ENCODE measurements around the gene PALD1. TPM values are rescaled to one million over a fixed set of nuclear protein-coding genes. Genes with fewer than 3 reads are reported as not detected.

The PALD1 gene
- total RNA-seq, 8 experiments from 2014 or later = 1.4 to 15.9 (median 2.7) TPM

GRCh38 chr10:70528314-70528713, 49.7 kb downstream of the PALD1 start:
- in situ Hi-C loops (cut with MboI; ENCODE audit: low pct_unique_long_range_greater_than_20kb in 2 of 9, low sequenced_read_pairs in 9 of 9, unreplicated experiment in 9 of 9) = loop anchor here in 1 of 9 experiments (25.0 kb wide), 1 partner anchor 359 kb away; the partner anchor contains the start of gene PCBD1

DNA sequence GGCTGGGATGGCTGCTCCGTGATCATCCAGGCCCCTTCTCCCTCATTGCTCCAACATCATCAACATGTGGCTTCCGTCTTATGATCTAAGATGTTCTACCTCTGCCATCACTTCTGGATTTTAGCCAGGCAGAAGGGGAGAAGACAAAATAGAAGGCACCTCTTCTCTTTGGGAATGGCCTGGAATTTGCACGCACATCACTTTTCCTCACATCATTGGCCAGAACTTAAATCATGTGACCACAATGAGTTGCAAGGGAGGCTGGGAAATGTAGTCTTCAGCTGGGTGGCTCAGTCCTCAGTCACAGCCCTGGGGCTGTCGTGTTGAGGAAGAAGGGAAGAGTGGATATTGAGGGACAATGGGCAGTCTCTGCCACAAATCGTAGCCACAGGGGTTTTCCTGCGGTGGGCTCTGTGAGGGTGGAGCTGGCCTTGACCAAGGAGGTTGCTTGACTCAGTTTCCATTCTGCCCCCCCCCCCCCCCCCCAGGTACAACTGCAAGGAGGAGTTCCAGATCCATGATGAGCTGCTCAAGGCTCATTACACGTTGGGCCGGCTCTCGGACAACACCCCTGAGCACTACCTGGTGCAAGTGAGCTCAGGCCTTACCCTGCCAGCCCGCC, 50.3 kb downstream of the PALD1 start:
- peak; percentile 80 to 94 (median 88) for ATAC-seq (replicated peaks in 6 of 8)
- peaks cover 0 to 2% of the 10 kb centered on the region in 2 donors for H3K4me1 ChIP-seq (replicated peaks in 1 of 2)
- no peak overlapping the region for H3K4me3 ChIP-seq
- no peak overlapping the region for H3K27ac ChIP-seq
- 20 to 76% (median 67%) methylated on average over 1 to 3 of the region's 10 CpGs; no CpG with 5 or more reads in 4 of the 10 experiments for WGBS, 10 experiments
- in situ Hi-C loops (cut with MboI; ENCODE audit: low pct_unique_long_range_greater_than_20kb in 2 of 9, low sequenced_read_pairs in 9 of 9, unreplicated experiment in 9 of 9) = loop anchor here in 1 of 9 experiments (25.0 kb wide), 1 partner anchor 358 kb away; the partner anchor contains the start of gene PCBD1

More at GRCh38 chr10:70528314-70528713, 49.7 kb downstream of the PALD1 start:
- peak in 4 of 8 experiments; percentile 12 to 91 (median 74) for ATAC-seq (replicated peaks in 6 of 8)
- WGBS, 10 experiments = 40 to 100% (median 86%) methylated on average over 1 of the region's 4 CpGs; no CpG with 5 or more reads in 7 of the 10 experiments
- no peak overlapping the region for H3K27ac ChIP-seq
- H3K4me3 ChIP-seq = no peak overlapping the region
- H3K4me1 ChIP-seq (replicated peaks in 1 of 2) = peaks cover 0 to 2% of the 10 kb centered on the region in 2 donors

DNA sequence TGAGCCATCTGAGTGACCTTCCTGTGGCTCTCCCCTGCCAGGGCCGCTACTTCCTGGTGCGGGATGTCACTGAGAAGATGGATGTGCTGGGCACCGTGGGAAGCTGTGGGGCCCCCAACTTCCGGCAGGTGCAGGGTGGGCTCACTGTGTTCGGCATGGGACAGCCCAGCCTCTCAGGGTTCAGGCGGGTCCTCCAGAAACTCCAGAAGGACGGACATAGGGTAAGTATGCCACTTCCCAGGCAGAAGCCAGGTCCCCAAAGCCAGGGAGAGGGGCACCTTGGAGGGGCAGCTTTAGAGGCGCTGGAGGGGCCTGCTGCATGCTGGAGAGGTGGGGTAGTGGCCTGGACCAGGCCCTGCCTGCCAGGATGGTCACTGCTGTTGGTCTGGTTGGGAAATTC, 51.3 kb downstream of the PALD1 start:
- H3K4me1 ChIP-seq (replicated peaks in 1 of 2) = peaks cover 0 to 2% of the 10 kb centered on the region in 2 donors
- H3K27ac ChIP-seq = no peak overlapping the region
- no peak overlapping the region for H3K4me3 ChIP-seq
- no peak for ATAC-seq (replicated peaks in 6 of 8)
- in situ Hi-C loops (cut with MboI; ENCODE audit: low pct_unique_long_range_greater_than_20kb in 2 of 9, low sequenced_read_pairs in 9 of 9, unreplicated experiment in 9 of 9) = loop anchor here in 2 of 9 experiments (10.0 to 25.0 kb wide), 2 partner anchors 65 to 357 kb away; partner anchors contain the start of gene PCBD1 (in 1 of the 2)
- WGBS, 10 experiments = 49 to 80% methylated on average over 3 to 4 of the region's 8 CpGs; no CpG with 5 or more reads in 8 of the 10 experiments

GRCh38 chr10:70530315-70530714, 51.7 kb downstream of the PALD1 start:
- Histone ChIP-seq H3K27ac (no peak overlapping the region), H3K4me3 (no peak overlapping the region), H3K4me1 (replicated peaks in 1 of 2) (peaks cover 0 to 2% of the 10 kb centered on the region in 2 donors)
- no peak for ATAC-seq (replicated peaks in 6 of 8)
- WGBS, 10 experiments = 100% methylated on average over 1 to 3 of the region's 6 CpGs; no CpG with 5 or more reads in 6 of the 10 experiments
- in situ Hi-C loops (cut with MboI; ENCODE audit: low pct_unique_long_range_greater_than_20kb in 2 of 9, low sequenced_read_pairs in 9 of 9, unreplicated experiment in 9 of 9) = loop anchor here in 2 of 9 experiments (10.0 to 25.0 kb wide), 2 partner anchors 66 to 357 kb away; partner anchors contain the start of gene PCBD1 (in 1 of the 2)

DNA sequence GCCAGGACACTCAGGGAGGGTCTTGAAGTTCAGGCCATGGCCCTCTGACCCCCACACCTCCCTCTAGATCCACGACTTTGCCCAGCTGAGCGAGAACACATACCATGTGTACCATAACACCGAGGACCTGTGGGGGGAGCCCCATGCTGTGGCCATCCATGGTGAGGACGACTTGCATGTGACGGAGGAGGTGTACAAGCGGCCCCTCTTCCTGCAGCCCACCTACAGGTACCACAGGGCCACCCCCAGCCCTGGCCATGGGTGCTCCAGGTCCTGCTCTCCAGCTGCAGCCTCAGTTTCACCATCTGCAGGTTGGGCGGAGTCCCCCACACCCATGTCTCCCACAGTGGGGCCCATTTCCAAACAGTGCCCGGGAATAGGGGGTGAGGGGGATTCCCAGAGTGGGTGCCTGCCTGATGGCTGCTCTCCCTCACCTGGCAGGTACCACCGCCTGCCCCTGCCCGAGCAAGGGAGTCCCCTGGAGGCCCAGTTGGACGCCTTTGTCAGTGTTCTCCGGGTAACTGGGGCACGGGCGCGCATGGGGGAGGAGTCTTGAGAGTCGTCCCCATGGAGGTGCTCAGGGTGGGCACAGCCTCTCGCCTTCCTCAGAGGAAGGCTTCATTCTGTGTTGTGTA, 54.1 kb downstream of the PALD1 start:
- 80 to 100% (median 82%) methylated on average over 1 to 4 of the region's 17 CpGs; no CpG with 5 or more reads in 7 of the 10 experiments for WGBS, 10 experiments
- no peak for ATAC-seq (replicated peaks in 6 of 8)
- peaks cover 0 to 7% of the 10 kb centered on the region in 2 donors for H3K4me1 ChIP-seq (replicated peaks in 1 of 2)
- no peak overlapping the region for H3K27ac ChIP-seq
- in situ Hi-C loops (cut with MboI; ENCODE audit: low pct_unique_long_range_greater_than_20kb in 2 of 9, low sequenced_read_pairs in 9 of 9, unreplicated experiment in 9 of 9) = loop anchor here in 2 of 9 experiments (10.0 to 25.0 kb wide), 2 partner anchors 68 to 355 kb away; partner anchors contain the start of gene PCBD1 (in 1 of the 2)
- H3K4me3 ChIP-seq = no peak overlapping the region

DNA sequence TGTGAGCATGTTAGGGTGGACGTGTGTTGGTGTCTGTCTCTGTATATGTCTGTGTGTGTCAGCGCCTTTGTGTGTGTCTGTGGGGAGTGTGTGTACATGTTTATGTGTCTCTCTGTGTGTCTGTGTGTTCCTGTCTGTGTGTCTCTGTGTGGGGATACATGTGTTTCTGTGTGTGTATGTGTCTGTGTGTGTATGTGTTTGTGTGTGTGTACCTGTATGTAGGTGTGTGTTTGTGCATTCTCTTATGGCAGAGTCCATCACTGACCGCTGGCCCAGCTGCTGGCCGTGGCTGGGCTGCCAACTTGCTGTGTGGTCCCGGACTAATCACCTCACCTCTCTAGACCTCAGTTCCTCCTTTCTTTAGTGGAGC, 54.6 kb downstream of the PALD1 start:
- H3K27ac ChIP-seq = no peak overlapping the region
- in situ Hi-C loops (cut with MboI; ENCODE audit: low pct_unique_long_range_greater_than_20kb in 2 of 9, low sequenced_read_pairs in 9 of 9, unreplicated experiment in 9 of 9) = loop anchor here in 2 of 9 experiments (10.0 to 25.0 kb wide), 2 partner anchors 68 to 354 kb away; partner anchors contain the start of gene PCBD1 (in 1 of the 2)
- 67 to 82% methylated on average over 2 to 3 of the region's 5 CpGs; no CpG with 5 or more reads in 8 of the 10 experiments for WGBS, 10 experiments
- no peak for ATAC-seq (replicated peaks in 6 of 8)
- H3K4me1 ChIP-seq (replicated peaks in 1 of 2) = peaks cover 0 to 7% of the 10 kb centered on the region in 2 donors
- no peak overlapping the region for H3K4me3 ChIP-seq

DNA sequence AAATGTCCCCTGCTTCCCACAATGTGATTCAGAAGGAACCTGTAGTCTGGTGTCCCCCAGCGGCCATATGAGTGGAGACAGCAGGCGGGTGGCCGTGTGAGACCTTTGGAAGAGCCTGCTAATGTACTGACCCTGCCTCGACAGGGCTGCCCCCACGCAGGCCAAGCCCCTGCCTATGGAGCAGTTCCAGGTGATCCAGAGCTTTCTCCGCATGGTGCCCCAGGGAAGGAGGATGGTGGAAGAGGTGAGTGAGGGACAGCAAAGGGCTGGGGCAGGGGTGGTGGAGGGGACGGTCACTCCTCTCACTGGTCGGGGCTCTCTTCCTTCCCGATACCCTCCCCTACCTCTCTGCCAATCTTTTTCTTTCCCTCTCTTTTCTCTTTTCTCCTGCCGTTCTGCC, 55.7 kb downstream of the PALD1 start:
- WGBS, 10 experiments = 92 to 100% methylated on average over 1 to 2 of the region's 10 CpGs; no CpG with 5 or more reads in 8 of the 10 experiments
- no peak overlapping the region for H3K4me3 ChIP-seq
- ATAC-seq (replicated peaks in 6 of 8) = no peak
- in situ Hi-C loops (cut with MboI; ENCODE audit: low pct_unique_long_range_greater_than_20kb in 2 of 9, low sequenced_read_pairs in 9 of 9, unreplicated experiment in 9 of 9) = loop anchor here in 2 of 9 experiments (10.0 to 25.0 kb wide), 2 partner anchors 69 to 353 kb away; partner anchors contain the start of gene PCBD1 (in 1 of the 2)
- H3K4me1 ChIP-seq (replicated peaks in 1 of 2) = peaks cover 0 to 5% of the 10 kb centered on the region in 2 donors
- H3K27ac ChIP-seq = no peak overlapping the region

DNA sequence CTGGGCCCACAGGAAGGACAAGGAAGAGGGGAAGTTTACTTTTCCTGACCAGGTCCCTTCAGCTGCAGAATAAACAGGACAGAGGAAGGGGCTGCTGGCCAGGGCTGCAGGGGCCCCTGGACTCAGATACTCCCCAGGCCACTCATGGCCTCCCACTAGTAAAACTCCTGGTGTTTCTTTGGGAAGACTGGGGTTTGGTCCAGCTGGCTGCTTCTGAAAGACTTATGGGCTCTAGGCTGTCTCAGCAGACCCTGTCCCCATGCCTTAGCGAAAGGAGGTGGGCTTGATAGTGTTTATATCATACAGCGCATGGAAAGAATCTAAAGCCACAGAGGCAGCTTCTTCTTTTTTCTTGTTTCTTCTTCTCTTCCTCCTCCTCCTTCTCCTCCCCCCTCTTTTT, 56.4 kb downstream of the PALD1 start:
- 33 to 38% methylated on average over 1 of the region's 2 CpGs; no CpG with 5 or more reads in 8 of the 10 experiments for WGBS, 10 experiments
- in situ Hi-C loops (cut with MboI; ENCODE audit: low pct_unique_long_range_greater_than_20kb in 2 of 9, low sequenced_read_pairs in 9 of 9, unreplicated experiment in 9 of 9) = loop anchor here in 2 of 9 experiments (10.0 to 25.0 kb wide), 2 partner anchors 70 to 352 kb away; partner anchors contain the start of gene PCBD1 (in 1 of the 2)
- no peak overlapping the region for H3K4me3 ChIP-seq
- no peak overlapping the region for H3K27ac ChIP-seq
- no peak for ATAC-seq (replicated peaks in 6 of 8)
- H3K4me1 ChIP-seq (replicated peaks in 1 of 2) = peaks cover 0 to 5% of the 10 kb centered on the region in 2 donors

GRCh38 chr10:70535451-70535850, 56.9 kb downstream of the PALD1 start:
- Histone ChIP-seq H3K4me3 (no peak overlapping the region), H3K27ac (no peak overlapping the region), H3K4me1 (replicated peaks in 1 of 2) (peaks cover 0 to 5% of the 10 kb centered on the region in 2 donors)
- 45 to 98% (median 83%) methylated on average over 1 to 5 of the region's 5 CpGs; no CpG with 5 or more reads in 2 of the 10 experiments for WGBS, 10 experiments
- no peak for ATAC-seq (replicated peaks in 6 of 8)
- in situ Hi-C loops (cut with MboI; ENCODE audit: low pct_unique_long_range_greater_than_20kb in 2 of 9, low sequenced_read_pairs in 9 of 9, unreplicated experiment in 9 of 9) = loop anchor here in 2 of 9 experiments (10.0 to 25.0 kb wide), 2 partner anchors 71 to 352 kb away; partner anchors contain the start of gene PCBD1 (in 1 of the 2)

- in situ Hi-C loops (cut with MboI; ENCODE audit: low pct_unique_long_range_greater_than_20kb in 2 of 9, low sequenced_read_pairs in 9 of 9, unreplicated experiment in 9 of 9) = loop anchor here in 2 of 9 experiments (10.0 to 25.0 kb wide), 2 partner anchors 72 to 351 kb away; partner anchors contain the start of gene PCBD1 (in 1 of the 2)
- H3K27ac ChIP-seq = no peak overlapping the region
- 47 to 69% (median 53%) methylated on average over 1 to 6 of the region's 8 CpGs; no CpG with 5 or more reads in 5 of the 10 experiments for WGBS, 10 experiments
- peaks cover 0 to 5% of the 10 kb centered on the region in 2 donors for H3K4me1 ChIP-seq (replicated peaks in 1 of 2)
- peak in 2 of 8 experiments; percentile 42 to 45 for ATAC-seq (replicated peaks in 6 of 8)
- H3K4me3 ChIP-seq = no peak overlapping the region
These were observed 57.8 kb downstream of the PALD1 start for GRCh38 chr10:70536196-70536861.

- H3K4me1 ChIP-seq (replicated peaks in 1 of 2) = peaks cover 0 to 5% of the 10 kb centered on the region in 2 donors
- peak in 3 of 8 experiments; percentile 9 to 42 (median 21) for ATAC-seq (replicated peaks in 6 of 8)
- WGBS, 10 experiments = 44 to 100% (median 47%) methylated on average over 1 to 8 of the region's 15 CpGs; no CpG with 5 or more reads in 7 of the 10 experiments
- H3K4me3 ChIP-seq = no peak overlapping the region
- no peak overlapping the region for H3K27ac ChIP-seq
- in situ Hi-C loops (cut with MboI; ENCODE audit: low pct_unique_long_range_greater_than_20kb in 2 of 9, low sequenced_read_pairs in 9 of 9, unreplicated experiment in 9 of 9) = loop anchor here in 2 of 9 experiments (10.0 to 25.0 kb wide), 2 partner anchors 73 to 350 kb away; partner anchors contain the start of gene PCBD1 (in 1 of the 2)
These were observed 59.0 kb downstream of the PALD1 start for GRCh38 chr10:70537398-70538194.

Measured in motor neuron (in vitro differentiated cells).